ENCODE measurements around the gene TTLL10.

- TF ChIP-seq CTCF (IDR thresholded peaks at IDR 0.05) (no peak), POLR2A (IDR thresholded peaks at IDR 0.05) (no peak), POLR2AphosphoS5 (IDR thresholded peaks at IDR 0.05) (no peak)
Observed at GRCh38 chr1:1176931-1177330, 3.3 kb downstream of the TTLL10 start.

Measured in transverse colon (tissue), 4 donors.